Measurements from ENCODE around the gene WNK2. TPM values are rescaled to one million over a fixed set of nuclear protein-coding genes. Genes with fewer than 3 reads are reported as not detected.

The WNK2 gene
- total RNA-seq, 1 donor from 2014 or later = 336 TPM

GRCh38 chr9:93270976-93271375, 87.0 kb downstream of the WNK2 start:
- Mint-ChIP-seq H3K27me3 (ENCODE audit: unreplicated experiment) (peaks cover 6% of the 10 kb centered on the region), H3K4me1 (ENCODE audit: low read depth, unreplicated experiment) (no peaks in the 10 kb centered on the region), H3K36me3 (ENCODE audit: unreplicated experiment) (peaks cover 21% of the 10 kb centered on the region), H3K4me3 (ENCODE audit: unreplicated experiment) (no peak overlapping the region), H3K9me3 (ENCODE audit: unreplicated experiment) (peaks cover 7% of the 10 kb centered on the region), H3K27ac (ENCODE audit: unreplicated experiment) (no peak overlapping the region)
- DNase-seq = no peak
- no peak for TF ChIP-seq CTCF (IDR thresholded peaks at IDR 0.05; ENCODE audit: partially characterized antibody, unreplicated experiment)

GRCh38 chr9:93276973-93277372, 93.0 kb downstream of the WNK2 start:
- peaks cover 11% of the 10 kb centered on the region for H3K36me3 Mint-ChIP-seq (ENCODE audit: unreplicated experiment)
- H3K27ac Mint-ChIP-seq (ENCODE audit: unreplicated experiment) = no peak overlapping the region
- H3K4me3 Mint-ChIP-seq (ENCODE audit: unreplicated experiment) = no peak overlapping the region
- no peaks in the 10 kb centered on the region for H3K27me3 Mint-ChIP-seq (ENCODE audit: unreplicated experiment)
- no peak for DNase-seq
- H3K4me1 Mint-ChIP-seq (ENCODE audit: low read depth, unreplicated experiment) = no peaks in the 10 kb centered on the region
- H3K9me3 Mint-ChIP-seq (ENCODE audit: unreplicated experiment) = peaks cover 6% of the 10 kb centered on the region
- TF ChIP-seq CTCF (IDR thresholded peaks at IDR 0.05; ENCODE audit: partially characterized antibody, unreplicated experiment) = no peak

- Mint-ChIP-seq H3K4me3 (ENCODE audit: unreplicated experiment) (no peak overlapping the region), H3K4me1 (ENCODE audit: low read depth, unreplicated experiment) (peaks cover 3% of the 10 kb centered on the region), H3K27ac (ENCODE audit: unreplicated experiment) (no peak overlapping the region), H3K36me3 (ENCODE audit: unreplicated experiment) (peaks cover 9% of the 10 kb centered on the region), H3K27me3 (ENCODE audit: unreplicated experiment) (no peaks in the 10 kb centered on the region), H3K9me3 (ENCODE audit: unreplicated experiment) (peaks cover 5% of the 10 kb centered on the region)
- TF ChIP-seq CTCF (IDR thresholded peaks at IDR 0.05; ENCODE audit: partially characterized antibody, unreplicated experiment) = no peak
- no peak for DNase-seq
Observed at GRCh38 chr9:93278144-93278543, 94.2 kb downstream of the WNK2 start.

- peaks cover 2% of the 10 kb centered on the region for H3K9me3 Mint-ChIP-seq (ENCODE audit: unreplicated experiment)
- peaks cover 3% of the 10 kb centered on the region for H3K36me3 Mint-ChIP-seq (ENCODE audit: unreplicated experiment)
- peaks cover 3% of the 10 kb centered on the region for H3K4me1 Mint-ChIP-seq (ENCODE audit: low read depth, unreplicated experiment)
- no peak for DNase-seq
- no peak for TF ChIP-seq CTCF (IDR thresholded peaks at IDR 0.05; ENCODE audit: partially characterized antibody, unreplicated experiment)
- no peaks in the 10 kb centered on the region for H3K27me3 Mint-ChIP-seq (ENCODE audit: unreplicated experiment)
- H3K27ac Mint-ChIP-seq (ENCODE audit: unreplicated experiment) = no peak overlapping the region
- H3K4me3 Mint-ChIP-seq (ENCODE audit: unreplicated experiment) = no peak overlapping the region
Observed at GRCh38 chr9:93280661-93281259, 96.8 kb downstream of the WNK2 start.

GRCh38 chr9:93286252-93287188, 102.6 kb downstream of the WNK2 start:
- no peak overlapping the region for H3K4me3 Mint-ChIP-seq (ENCODE audit: unreplicated experiment)
- H3K4me1 Mint-ChIP-seq (ENCODE audit: low read depth, unreplicated experiment) = peaks cover 28% of the 10 kb centered on the region
- peaks cover 9% of the 10 kb centered on the region for H3K27me3 Mint-ChIP-seq (ENCODE audit: unreplicated experiment)
- no peak for DNase-seq
- no peak overlapping the region for H3K27ac Mint-ChIP-seq (ENCODE audit: unreplicated experiment)
- H3K9me3 Mint-ChIP-seq (ENCODE audit: unreplicated experiment) = peaks cover 6% of the 10 kb centered on the region
- peaks cover 7% of the 10 kb centered on the region for H3K36me3 Mint-ChIP-seq (ENCODE audit: unreplicated experiment)
- TF ChIP-seq CTCF (IDR thresholded peaks at IDR 0.05; ENCODE audit: partially characterized antibody, unreplicated experiment) = no peak
